DMS 273 (cell line): Measurements from ENCODE around the gene JAML.

Source experiments
- DNase-seq: peaks from one replicate; lab custom pipeline; 2025; ENCODE audit not compliant: unreplicated experiment; lab: John Stamatoyannopoulos, UW

Gene JAML

GRCh38 chr11:118224511-118225188 lies at the start of gene JAML:
Gene JAML (minus strand): TSS chr11:118225011. CDS start chr11:118214866, 10,145 bp downstream.
- DNase-seq = no peak

- no peak for DNase-seq
Measured at GRCh38 chr11:118274186-118274585, 49.4 kb upstream of the JAML start.

GRCh38 chr11:118272001-118272400 lies 47.2 kb upstream of the JAML start:
- DNase-seq = no peak

GRCh38 chr11:118267486-118267885 lies 42.7 kb upstream of the JAML start:
- DNase-seq = no peak

DNA sequence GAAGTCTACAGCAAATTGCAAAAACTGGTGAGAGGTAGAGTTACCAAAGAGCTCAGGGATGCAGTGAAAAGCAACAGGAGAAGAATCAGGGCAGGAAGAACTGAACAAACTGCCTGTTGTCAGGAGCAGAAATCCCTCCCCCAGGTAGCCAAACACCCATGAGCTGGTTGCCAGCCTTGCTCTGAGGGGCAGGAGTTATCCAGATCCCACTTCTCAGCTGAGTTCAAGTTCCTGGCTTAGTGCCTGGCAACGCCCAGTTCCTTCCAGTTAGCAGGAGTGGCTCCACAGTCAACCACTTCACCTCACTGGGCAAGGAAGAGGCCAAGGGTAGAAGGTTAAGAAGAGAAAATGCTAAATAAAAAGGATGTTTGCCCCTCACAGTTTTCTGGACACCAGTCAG lies 41.1 kb upstream of the JAML start:
- no peak for DNase-seq

DNA sequence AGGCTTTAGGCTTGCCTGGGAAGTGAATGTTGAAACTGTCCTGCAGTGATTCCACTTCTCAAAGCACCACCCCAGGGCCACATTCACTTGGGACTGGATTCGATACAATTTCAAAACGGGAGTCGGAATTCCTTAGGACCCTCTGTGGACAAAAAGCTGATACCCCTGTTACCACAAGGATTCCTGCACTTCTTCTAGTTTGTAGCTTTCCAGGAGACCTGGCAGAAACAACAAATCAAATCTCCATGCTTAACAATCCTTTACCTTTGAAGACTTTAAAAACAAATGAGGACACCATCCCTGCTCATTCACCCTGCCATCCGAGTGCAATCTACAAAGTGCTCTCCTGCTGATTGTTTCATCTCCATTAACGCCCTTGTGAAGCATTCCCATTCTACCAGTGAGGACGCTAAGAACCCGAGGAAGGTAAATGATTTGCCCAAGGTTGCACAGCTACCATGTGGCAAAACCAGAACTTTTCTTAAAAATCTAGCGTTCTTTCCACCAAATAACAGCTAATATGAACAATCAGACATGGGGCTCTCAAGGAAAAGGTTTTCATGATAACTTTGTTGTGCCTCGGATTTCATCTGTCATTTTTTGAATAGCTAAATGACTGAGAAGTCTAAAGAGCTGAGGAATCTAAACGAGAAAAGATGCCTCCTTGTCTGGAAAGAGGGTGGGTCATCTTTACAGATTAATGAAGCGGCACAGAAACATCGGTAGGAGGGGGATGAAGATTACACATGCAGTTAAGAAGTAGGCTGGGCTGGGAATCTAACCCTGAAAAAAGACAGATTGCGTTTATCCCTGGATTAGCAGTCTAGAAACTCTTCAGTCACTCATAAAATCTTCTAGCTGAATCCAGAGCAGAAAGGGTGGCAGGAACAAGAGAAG lies 40.0 kb upstream of the JAML start:
- DNase-seq = no peak

GRCh38 chr11:118263695-118264568 lies 39.1 kb upstream of the JAML start, which contains the start of gene MPZL2:
Gene MPZL2 (minus strand): TSS chr11:118264297. CDS start chr11:118264153, 144 bp downstream.
- peak; percentile 15 for DNase-seq

- DNase-seq = no peak
Measured at GRCh38 chr11:118263112-118263511, 38.3 kb upstream of the JAML start.

DNA sequence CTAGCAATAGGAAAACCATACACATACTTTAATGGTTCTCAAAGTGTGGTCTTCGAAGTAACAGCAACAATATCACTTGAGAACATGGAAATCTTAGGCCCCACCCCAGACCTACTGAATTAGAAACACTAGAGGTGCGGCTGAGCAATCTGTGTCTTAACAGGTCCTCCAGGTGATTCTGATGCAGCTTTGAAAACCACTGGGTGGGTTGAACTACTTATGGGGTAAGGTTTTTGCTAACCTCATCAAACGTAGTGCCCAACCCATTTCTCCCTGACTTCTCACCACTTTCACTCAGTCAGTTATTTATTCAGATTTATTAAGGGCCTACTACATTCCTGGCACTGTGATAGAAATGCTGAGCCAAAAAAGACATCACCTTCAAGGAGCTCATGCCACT lies 35.5 kb upstream of the JAML start:
- DNase-seq = no peak

GRCh38 chr11:118259138-118259537 lies 34.3 kb upstream of the JAML start:
- no peak for DNase-seq

GRCh38 chr11:118258410-118258809 lies 33.6 kb upstream of the JAML start:
- peak; percentile 2 for DNase-seq

DNA sequence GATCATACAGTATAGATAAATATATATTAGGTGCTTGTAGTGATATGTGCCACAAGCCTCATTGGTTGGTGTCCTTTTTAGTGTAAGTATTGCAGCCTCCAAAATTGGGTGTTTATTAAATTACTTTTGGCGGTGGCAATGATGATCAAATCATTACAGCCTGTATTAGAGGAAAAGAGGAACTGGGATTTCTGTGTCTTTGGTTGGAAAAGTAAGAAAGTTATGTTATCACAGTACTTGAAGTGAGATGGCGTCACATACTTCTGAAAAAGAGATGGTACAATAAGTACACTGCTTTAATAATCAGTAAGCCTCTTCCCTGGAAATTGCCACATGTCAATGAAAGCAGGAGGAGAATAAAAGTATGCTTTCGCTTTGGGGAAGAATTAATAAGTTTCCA lies 27.9 kb upstream of the JAML start:
- no peak for DNase-seq

GRCh38 chr11:118251858-118252652 lies 27.2 kb upstream of the JAML start, which contains the start of gene MPZL3:
Gene MPZL3 (minus strand): TSS chr11:118252365. CDS start chr11:118252294, 71 bp downstream.
- peak; percentile 88 for DNase-seq

- no peak for DNase-seq
Measured at GRCh38 chr11:118247041-118247440, 22.2 kb upstream of the JAML start.

DNA sequence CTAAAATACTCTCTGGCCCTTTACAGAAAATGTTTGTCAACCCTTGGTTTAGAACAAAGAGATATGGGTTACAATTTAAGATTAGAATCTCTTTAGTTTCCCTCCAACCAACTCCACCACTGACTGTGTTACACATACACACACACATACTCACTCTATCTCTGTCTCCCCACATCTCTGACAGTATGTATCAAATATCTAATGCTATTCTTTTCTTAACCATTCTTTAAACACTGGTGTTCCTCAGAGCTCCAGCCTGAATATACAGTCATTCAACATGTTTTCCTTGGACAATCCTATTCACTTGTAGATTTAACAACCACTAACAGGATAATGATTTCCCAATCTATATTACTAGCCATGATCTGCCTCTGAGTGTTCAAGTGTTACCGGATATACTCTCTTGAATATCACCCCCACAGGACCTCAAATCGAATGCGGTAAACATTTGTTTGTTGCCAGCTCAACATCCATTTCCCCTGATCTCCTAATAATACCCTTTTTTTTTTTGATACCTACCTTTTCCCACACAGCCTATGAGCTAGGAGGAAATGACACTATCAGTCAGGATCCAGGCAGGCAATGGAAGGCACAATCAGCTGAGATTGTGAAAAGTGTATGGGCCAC lies 21.2 kb upstream of the JAML start:
- no peak for DNase-seq

DNA sequence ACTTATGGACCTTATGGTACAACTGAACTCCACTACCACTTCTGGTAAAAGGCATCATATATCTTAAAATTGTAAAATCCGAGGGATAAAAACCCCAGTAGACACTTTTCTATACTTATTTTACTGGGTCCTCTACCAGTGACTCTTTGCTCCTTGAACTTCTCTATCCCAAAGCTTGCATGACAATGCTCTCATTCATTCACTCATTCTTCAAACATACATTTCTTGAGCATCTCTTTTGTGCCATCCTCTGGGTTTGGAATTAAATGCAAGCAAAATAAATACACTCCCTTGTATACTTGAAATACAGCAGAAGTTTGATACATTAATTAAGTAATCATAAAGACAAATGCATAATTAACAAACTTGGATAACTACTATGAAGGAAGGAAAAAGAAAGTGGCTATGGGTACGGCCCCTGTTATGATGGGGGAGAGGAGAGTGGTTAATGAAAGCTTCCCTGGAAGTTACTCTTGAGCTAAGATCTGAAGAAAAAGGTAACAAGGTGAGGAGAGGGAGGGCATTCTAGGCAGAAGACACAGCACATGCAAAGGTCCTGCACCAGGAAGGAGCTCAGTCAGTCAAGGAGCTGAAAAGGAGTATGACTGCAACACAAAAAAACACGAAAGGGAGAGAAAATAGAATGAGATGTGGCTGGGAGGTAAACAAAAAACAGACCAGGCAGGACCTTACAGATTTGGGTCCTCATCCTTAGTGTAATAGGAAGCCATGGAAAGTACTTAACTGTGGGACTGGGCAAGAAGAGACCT lies 19.4 kb upstream of the JAML start:
- DNase-seq = no peak

- no peak for DNase-seq
Measured at GRCh38 chr11:118243161-118243560, 18.4 kb upstream of the JAML start.

DNA sequence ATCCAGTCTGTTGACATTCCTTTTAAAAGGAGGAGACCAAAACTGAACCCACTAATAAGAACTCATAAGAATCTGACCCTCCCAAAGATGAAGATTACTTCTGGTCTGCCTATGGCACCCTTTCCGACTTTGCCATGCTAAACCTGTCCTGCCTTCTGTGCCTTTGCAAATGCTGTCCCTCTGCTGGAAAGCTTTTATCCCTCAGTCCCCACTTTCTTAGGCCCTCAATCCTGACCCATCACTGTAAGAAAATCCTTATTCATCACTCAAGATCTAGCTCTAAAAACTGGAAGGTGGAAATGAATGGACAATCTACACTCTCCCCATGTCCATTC lies 16.9 kb upstream of the JAML start:
- DNase-seq = no peak
